OCI-LY1 (cell line): Measurements from ENCODE around the gene ADSL.

Experiments
- H2AFZ ChIP-seq: fragments of 200-600 bp; sonication (generic), shearing (Covaris generic); 2 replicates; pipeline ENCODE4 v1.6.0; 2014; ENCODE audit warnings: antibody characterized with exemption, mild to moderate bottlenecking, low read length
- H3F3A ChIP-seq: fragments of 200-600 bp; sonication (generic), shearing (Covaris generic); 2 replicates; pipeline ENCODE4 v1.6.0; 2014; ENCODE audit warnings: mild to moderate bottlenecking, antibody characterized with exemption, low read length, moderate library complexity; ENCODE audit not compliant: insufficient read depth
- H3K27ac ChIP-seq: fragments of 200-600 bp; sonication (generic); 2 replicates; pipeline ENCODE4 v1.5.1; 2014; ENCODE audit warnings: low read length, mixed run types, mild to moderate bottlenecking, low read depth; ENCODE audit not compliant: poor library complexity, severe bottlenecking
- H3K27me3 ChIP-seq: fragments of 200-600 bp; sonication (generic); 2 replicates; pipeline ENCODE4 v1.6.0; 2014; ENCODE audit warnings: antibody characterized with exemption, mild to moderate bottlenecking, low read length, moderate library complexity; ENCODE audit not compliant: insufficient read depth
- H3K36me3 ChIP-seq: fragments of 200-600 bp; sonication (generic); 2 replicates; pipeline ENCODE4 v1.6.1; 2014; ENCODE audit warnings: mild to moderate bottlenecking, antibody characterized with exemption, low read length, moderate library complexity, mixed read lengths; ENCODE audit not compliant: insufficient read depth
- H3K4me1 ChIP-seq: fragments of 200-600 bp; sonication (generic); 2 replicates; pipeline ENCODE4 v1.5.1; 2014; ENCODE audit warnings: mild to moderate bottlenecking, low read length, moderate library complexity; ENCODE audit not compliant: insufficient read depth, severe bottlenecking
- H3K4me2 ChIP-seq: fragments of 200-600 bp; sonication (generic), shearing (Covaris generic); 2 replicates; pipeline ENCODE4 v1.6.1; 2014; ENCODE audit warnings: low read length
- H3K4me3 ChIP-seq: fragments of 200-600 bp; sonication (generic); 2 replicates; pipeline ENCODE4 v1.5.1; 2014; ENCODE audit warnings: low read length, low read depth, mild to moderate bottlenecking, mixed read lengths; ENCODE audit not compliant: poor library complexity, severe bottlenecking
- H3K79me2 ChIP-seq: fragments of 200-600 bp; shearing (Covaris generic); 2 replicates; pipeline ENCODE4 v1.6.1; 2016; ENCODE audit warnings: mixed run types, low read length, mixed read lengths; ENCODE audit not compliant: insufficient read depth
- H3K9ac ChIP-seq: fragments of 200-600 bp; sonication (generic), shearing (Covaris generic); 2 replicates; pipeline ENCODE4 v1.6.1; 2014; ENCODE audit warnings: mild to moderate bottlenecking, low read length, mixed read lengths
- H3K9me2 ChIP-seq: fragments of 200-600 bp; sonication (generic), shearing (Covaris generic); 2 replicates; pipeline ENCODE4 v1.6.1; 2014; ENCODE audit warnings: low read depth, mild to moderate bottlenecking, low read length, mixed read lengths
- H3K9me3 ChIP-seq: fragments of 200-600 bp; shearing (Covaris generic); 2 replicates; pipeline ENCODE4 v1.6.1; 2014; ENCODE audit warnings: low read length, mixed read lengths
- H4K20me1 ChIP-seq: fragments of 200-600 bp; sonication (generic), shearing (Covaris generic); 2 replicates; pipeline ENCODE4 v1.6.0; 2016; ENCODE audit warnings: mild to moderate bottlenecking, low read length; ENCODE audit not compliant: insufficient read depth
- EZH2 ChIP-seq: fragments of 200-600 bp; sonication (generic), shearing (Covaris generic); IDR thresholded peaks from 2 replicates; pipeline ENCODE4 v1.8.0; 2017; ENCODE audit warnings: borderline replicate concordance, mixed run types, mild to moderate bottlenecking, antibody characterized with exemption, low read length, moderate library complexity, mixed read lengths
- TF ChIP-seq, protein P1 (sequence below): fragments of 200-600 bp; sonication (generic), shearing (Covaris generic); IDR thresholded peaks from 2 replicates; pipeline ENCODE4 v1.5.1; 2017; ENCODE audit warnings: mild to moderate bottlenecking, antibody characterized with exemption, low read length, moderate library complexity, mixed read lengths

ADSL gene

GRCh38 chr22:40340044-40340443 lies 6.3 kb upstream of the ADSL start:
- no peak overlapping the region for H3K27ac ChIP-seq
- no peaks in the 10 kb centered on the region for H3K27me3 ChIP-seq
- H3K4me3 ChIP-seq = no peak overlapping the region
- H2AFZ ChIP-seq = no peak overlapping the region
- H3K36me3 ChIP-seq = no peaks in the 10 kb centered on the region
- peaks cover 13% of the 10 kb centered on the region; the same call in 1 of the 2 replicates for H3F3A ChIP-seq
- H3K4me2 ChIP-seq = no peak overlapping the region
- H3K9ac ChIP-seq = no peak overlapping the region
- H4K20me1 ChIP-seq = no peaks in the 10 kb centered on the region
- H3K4me1 ChIP-seq = peaks cover 10% of the 10 kb centered on the region
- no peaks in the 10 kb centered on the region for H3K9me2 ChIP-seq
- TF ChIP-seq, protein P1, sequence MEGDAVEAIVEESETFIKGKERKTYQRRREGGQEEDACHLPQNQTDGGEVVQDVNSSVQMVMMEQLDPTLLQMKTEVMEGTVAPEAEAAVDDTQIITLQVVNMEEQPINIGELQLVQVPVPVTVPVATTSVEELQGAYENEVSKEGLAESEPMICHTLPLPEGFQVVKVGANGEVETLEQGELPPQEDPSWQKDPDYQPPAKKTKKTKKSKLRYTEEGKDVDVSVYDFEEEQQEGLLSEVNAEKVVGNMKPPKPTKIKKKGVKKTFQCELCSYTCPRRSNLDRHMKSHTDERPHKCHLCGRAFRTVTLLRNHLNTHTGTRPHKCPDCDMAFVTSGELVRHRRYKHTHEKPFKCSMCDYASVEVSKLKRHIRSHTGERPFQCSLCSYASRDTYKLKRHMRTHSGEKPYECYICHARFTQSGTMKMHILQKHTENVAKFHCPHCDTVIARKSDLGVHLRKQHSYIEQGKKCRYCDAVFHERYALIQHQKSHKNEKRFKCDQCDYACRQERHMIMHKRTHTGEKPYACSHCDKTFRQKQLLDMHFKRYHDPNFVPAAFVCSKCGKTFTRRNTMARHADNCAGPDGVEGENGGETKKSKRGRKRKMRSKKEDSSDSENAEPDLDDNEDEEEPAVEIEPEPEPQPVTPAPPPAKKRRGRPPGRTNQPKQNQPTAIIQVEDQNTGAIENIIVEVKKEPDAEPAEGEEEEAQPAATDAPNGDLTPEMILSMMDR = no peak
- no peak for TF ChIP-seq EZH2
- no peaks in the 10 kb centered on the region for H3K79me2 ChIP-seq
- no peaks in the 10 kb centered on the region for H3K9me3 ChIP-seq

- H3K36me3 ChIP-seq = no peaks in the 10 kb centered on the region
- TF ChIP-seq, protein P1 = no peak
- no peak for TF ChIP-seq EZH2
- H3K4me2 ChIP-seq = no peak overlapping the region
- peak overlapping the region; percentile 65 for H3K27ac ChIP-seq
- peaks cover 13% of the 10 kb centered on the region; the same call in 1 of the 2 replicates for H3F3A ChIP-seq
- no peaks in the 10 kb centered on the region for H3K79me2 ChIP-seq
- no peaks in the 10 kb centered on the region for H3K9me3 ChIP-seq
- no peaks in the 10 kb centered on the region for H3K9me2 ChIP-seq
- peaks cover 14% of the 10 kb centered on the region for H3K4me1 ChIP-seq
- H3K27me3 ChIP-seq = no peaks in the 10 kb centered on the region
- H4K20me1 ChIP-seq = no peaks in the 10 kb centered on the region
- H3K9ac ChIP-seq = no peak overlapping the region
- no peak overlapping the region for H2AFZ ChIP-seq
- H3K4me3 ChIP-seq = no peak overlapping the region
These were observed 4.7 kb upstream of the ADSL start for GRCh38 chr22:40341604-40342003.

DNA sequence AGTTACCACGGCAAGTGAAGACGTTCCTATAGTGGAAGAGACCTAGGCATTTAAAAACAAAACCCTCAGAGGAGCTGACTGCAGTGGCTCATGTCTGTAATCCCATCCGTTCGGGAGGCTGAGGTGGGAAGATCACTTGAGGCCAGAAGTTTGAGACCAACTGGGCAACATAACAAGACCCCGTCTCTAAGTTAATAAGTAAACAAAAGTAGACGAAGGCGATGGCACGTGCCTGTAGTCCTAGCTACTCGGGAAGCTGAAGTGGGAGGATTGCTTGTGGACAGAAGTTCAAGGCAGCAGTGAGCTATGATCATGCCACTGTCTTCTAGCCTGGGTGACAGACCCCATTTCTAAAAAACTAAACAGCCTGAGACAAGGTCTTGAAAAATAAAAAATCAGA lies 3.8 kb upstream of the ADSL start:
- no peak overlapping the region for H2AFZ ChIP-seq
- no peaks in the 10 kb centered on the region for H3K9me3 ChIP-seq
- H3K27ac ChIP-seq = peak overlapping the region; percentile 65
- peaks cover 9% of the 10 kb centered on the region; the same call in 1 of the 2 replicates for H3K79me2 ChIP-seq
- no peak overlapping the region for H3K4me2 ChIP-seq
- no peak overlapping the region for H3K4me3 ChIP-seq
- no peaks in the 10 kb centered on the region for H3K9me2 ChIP-seq
- TF ChIP-seq, protein P1 = no peak
- no peak for TF ChIP-seq EZH2
- H3F3A ChIP-seq = peaks cover 13% of the 10 kb centered on the region; the same call in 1 of the 2 replicates
- peaks cover 16% of the 10 kb centered on the region for H3K4me1 ChIP-seq
- H4K20me1 ChIP-seq = no peaks in the 10 kb centered on the region
- no peaks in the 10 kb centered on the region for H3K36me3 ChIP-seq
- no peaks in the 10 kb centered on the region for H3K27me3 ChIP-seq
- no peak overlapping the region for H3K9ac ChIP-seq
